ENCODE measurements around the gene RTN4RL2.

The RTN4RL2 gene

DNA sequence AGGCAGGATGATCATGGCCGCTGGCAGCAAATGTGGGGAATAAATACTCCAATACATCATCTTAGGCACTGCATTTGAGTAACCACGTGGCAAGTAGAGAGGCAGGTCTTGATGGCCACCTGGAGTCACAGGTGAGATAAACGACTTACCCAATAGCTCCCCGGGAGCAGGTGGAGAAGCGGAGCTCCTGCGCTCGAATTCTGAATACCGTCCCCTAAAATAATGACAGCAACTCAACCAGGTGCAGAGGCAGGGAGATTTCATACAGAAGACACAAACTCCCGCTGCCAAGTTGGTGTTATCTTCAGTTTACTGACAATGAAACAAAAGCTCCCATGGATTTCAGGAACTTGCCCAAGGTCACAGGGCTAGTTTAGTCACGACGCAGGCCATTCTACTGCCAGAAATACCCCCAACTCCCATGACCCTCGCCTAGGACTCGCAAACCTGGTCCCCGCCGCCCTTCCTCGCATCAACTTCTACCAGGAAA is 33.8 kb upstream of the RTN4RL2 start:
- no peak for TF ChIP-seq CTCF (IDR thresholded peaks at IDR 0.05; ENCODE audit: insufficient read depth, missing control alignments)
- DNase-seq (ENCODE audit: insufficient read length, low spot score) (no peak), FAIRE-seq (no peak)

DNA sequence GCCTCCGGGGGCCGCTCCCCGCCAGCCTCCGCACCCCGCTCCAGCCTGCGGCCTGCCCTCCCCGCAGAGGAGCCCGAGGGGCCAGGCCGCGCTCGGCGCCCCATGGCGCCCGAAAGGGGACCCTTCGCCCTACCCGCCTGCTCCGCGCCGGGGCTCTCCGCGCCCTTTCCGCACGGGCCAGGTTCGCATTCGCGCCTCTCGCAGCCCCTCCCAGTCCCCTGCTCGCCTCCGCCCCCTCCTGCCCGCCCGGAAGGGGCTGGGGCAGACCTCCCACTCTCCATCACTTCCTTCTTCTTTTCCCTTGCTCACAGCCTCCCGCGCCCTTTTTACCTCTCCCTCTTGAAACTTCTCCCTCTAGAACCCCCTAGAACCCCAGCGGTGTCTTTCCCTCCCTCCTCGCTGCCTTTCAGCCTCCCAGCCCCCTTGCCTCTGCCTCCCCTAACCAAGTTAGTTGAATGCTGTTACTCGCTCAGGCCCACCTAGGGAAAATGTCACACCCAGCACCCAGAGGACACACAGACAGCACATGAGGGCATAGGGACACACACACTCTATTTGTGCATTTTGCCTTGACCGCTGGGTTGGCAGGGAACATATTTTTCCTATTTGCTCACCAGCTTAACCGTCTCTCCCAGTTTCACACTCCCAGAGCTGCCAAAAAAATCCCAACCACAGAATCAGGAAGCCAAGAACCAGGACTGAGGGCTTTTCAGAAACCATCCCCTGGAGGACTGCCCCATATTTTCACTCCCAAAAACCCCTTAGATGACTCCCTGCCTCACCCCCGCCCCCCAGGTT is 33.2 kb upstream of the RTN4RL2 start, which contains the start of gene SLC43A3:
SLC43A3 (minus strand) TSS at position 193 of the 798 bp plus-strand sequence. CDS start 949 bp downstream, outside the sequence.
- no peak for DNase-seq (ENCODE audit: insufficient read length, low spot score)
- TF ChIP-seq CTCF (IDR thresholded peaks at IDR 0.05; ENCODE audit: insufficient read depth, missing control alignments): no peak
- no peak for FAIRE-seq

DNA sequence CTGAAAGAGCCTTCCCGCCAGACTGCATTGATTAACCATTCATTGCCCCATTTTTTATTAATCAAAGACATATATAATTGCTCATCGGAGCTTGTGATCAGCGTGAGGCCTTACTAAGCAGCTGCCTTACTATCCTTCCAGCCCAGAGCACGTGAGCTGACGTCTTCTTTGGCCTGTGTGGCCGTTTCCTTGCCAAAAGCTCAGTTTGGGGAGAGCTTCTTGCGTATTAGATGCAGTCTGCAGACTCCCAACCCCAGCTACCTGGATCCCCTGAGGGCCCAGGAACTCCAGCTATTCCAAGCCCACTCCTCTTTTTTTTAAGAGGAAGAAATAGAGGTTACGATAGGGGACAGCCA is 32.6 kb upstream of the RTN4RL2 start:
- no peak for FAIRE-seq
- DNase-seq (ENCODE audit: insufficient read length, low spot score): no peak

DNA sequence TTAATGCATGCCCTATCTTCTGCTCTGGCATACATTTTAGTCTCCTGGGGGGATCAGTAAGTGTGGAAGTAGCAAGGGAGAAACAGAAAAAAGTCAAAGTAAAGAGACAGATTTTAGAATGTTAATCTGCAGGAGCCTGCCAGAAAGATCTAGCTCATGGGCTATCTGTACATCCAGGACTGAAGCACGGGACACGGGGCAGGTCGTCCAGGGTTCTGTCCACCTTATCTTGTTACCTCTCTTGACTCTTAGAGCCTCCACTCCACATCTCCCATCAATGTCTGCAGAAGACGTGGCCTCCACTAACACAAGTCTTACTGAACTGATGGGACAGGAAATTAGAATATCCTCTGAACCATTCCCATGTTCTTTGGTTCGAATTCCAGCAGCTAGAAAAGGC is 31.7 kb upstream of the RTN4RL2 start:
- no peak for FAIRE-seq
- no peak for DNase-seq (ENCODE audit: insufficient read length, low spot score)
- no peak for TF ChIP-seq CTCF (IDR thresholded peaks at IDR 0.05; ENCODE audit: insufficient read depth, missing control alignments)

More for the DNA sequence above, 32.6 kb upstream of the RTN4RL2 start:
- TF ChIP-seq CTCF (IDR thresholded peaks at IDR 0.05; ENCODE audit: insufficient read depth, missing control alignments): no peak

DNA sequence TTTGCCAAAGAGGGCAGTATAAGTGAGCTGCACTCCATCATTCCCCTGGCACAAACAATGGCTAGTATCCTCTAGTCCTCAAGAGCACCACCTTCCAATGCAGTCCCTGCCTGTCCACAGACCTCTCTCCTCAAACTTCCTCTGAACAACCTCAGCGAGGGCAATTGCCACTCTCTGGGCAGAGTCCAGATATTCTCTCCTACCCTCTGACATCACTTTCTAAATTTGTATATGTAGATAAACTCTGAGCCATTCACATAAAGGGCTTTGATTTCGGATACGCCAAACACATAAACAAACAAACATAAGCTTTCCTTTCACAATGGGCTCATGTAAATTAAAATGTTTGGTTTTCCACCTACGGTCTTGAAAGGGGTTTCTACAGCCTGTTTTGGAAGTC is 30.4 kb upstream of the RTN4RL2 start:
- DNase-seq (ENCODE audit: insufficient read length, low spot score) (no peak), FAIRE-seq (no peak)
- TF ChIP-seq CTCF (IDR thresholded peaks at IDR 0.05; ENCODE audit: insufficient read depth, missing control alignments): no peak

DNA sequence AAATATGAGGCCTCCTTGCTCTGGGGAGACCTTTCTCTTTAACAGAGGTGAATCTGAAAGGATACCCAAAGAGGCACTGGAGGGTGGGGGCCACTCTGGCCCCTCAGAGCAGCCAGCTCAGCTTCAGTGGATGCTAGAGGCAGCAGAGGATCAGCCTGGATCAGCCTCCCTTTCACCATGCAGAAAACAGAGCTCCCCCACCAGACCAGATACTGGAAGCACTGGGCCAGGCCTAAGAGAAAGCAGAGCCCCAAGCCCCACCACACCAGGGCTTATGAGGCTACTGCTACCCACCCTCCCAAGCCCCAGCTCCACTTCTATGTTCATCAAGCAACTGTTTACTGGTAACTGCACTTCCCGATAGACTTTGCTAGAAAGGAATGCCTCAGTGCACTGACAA is 29.4 kb upstream of the RTN4RL2 start:
- TF ChIP-seq CTCF (IDR thresholded peaks at IDR 0.05; ENCODE audit: insufficient read depth, missing control alignments): no peak
- FAIRE-seq: no peak

DNA sequence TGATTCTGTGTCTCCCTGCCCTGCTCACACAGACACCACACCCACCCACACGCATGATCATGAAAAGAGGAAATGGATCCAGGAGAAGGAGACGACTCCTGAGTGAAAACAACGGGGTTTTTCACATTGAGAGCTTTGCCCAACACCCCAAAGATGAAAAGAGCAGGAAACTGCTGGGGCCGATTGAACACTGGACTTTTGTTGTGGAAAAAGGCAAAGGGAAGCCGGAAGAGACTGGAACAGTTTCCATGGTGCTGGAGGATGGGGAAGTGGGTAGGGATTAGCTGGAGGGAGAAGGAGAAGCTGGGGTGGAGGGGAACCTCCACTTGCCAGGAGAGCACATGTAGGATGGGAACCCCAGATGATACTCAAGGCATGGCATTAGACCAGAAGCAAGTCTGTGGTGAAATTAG is 28.2 kb upstream of the RTN4RL2 start:
- DNase-seq (ENCODE audit: insufficient read length, low spot score): no peak
- FAIRE-seq: no peak
- no peak for TF ChIP-seq CTCF (IDR thresholded peaks at IDR 0.05; ENCODE audit: insufficient read depth, missing control alignments)

More for the DNA sequence above, 29.4 kb upstream of the RTN4RL2 start:
- DNase-seq (ENCODE audit: insufficient read length, low spot score): no peak

Data from D721Med (cell line).